GM19099 (cell line): ENCODE measurements around the gene RRAGC.

ENCODE experiments used
- POLR2A ChIP-seq: IDR thresholded peaks from 3 replicates; pipeline ENCODE4 v1.6.1; 2011; ENCODE audit warnings: low read depth; ENCODE audit not compliant: insufficient read length; ENCODE audit errors: extremely low read depth

Gene RRAGC

DNA sequence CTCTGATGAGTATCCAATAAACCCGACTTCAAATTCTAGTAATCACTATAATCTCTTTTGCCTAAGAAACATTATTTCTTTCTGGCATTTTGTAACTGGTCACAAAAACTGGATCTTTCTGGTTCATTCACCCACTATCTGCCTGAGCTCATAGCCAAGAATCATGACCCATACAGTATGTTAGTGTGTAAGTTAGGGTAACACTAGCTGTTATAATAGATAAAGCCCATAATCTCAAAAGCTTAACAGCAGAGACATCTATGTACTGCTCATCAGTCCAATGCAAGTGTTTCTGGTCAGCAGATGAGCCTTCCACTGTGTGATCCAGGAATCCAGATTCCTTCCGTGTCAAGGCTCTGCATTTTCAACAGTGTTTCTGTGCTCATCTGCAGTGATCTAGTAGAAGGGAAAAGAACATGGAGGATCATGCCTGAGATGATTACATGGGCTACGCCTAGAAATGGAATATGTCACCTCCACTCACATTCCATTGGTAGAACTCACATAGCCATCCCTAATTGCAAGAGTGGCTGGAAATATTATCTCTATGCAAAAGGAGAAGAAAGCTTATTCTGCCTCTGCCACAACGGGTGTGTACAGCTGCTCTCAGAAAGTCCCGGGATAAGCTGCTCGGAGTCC lies 27.7 kb downstream of the RRAGC start:
- no peak for TF ChIP-seq POLR2A

- no peak for TF ChIP-seq POLR2A
These were observed 30.2 kb downstream of the RRAGC start for GRCh38 chr1:38829368-38829767.

GRCh38 chr1:38827318-38827717 lies 32.3 kb downstream of the RRAGC start:
- no peak for TF ChIP-seq POLR2A

DNA sequence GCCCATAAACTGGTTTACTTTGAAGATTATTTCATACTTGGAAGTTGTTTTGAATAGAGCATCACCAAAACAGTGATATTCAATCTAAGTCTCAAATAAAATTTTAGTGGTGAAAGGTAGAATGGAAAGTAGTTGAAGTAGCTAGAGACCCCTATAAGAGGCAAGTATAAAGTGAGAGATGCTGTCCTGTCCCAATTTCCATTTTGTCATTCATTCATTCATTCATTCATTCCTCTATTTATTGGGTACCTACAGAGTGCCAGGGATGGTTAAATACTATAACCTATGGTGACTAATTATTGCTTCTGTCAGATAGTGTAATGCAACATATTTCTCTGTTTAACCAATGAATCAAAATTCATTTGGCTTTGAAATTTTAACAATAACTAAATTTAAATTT lies 32.7 kb downstream of the RRAGC start:
- no peak for TF ChIP-seq POLR2A

DNA sequence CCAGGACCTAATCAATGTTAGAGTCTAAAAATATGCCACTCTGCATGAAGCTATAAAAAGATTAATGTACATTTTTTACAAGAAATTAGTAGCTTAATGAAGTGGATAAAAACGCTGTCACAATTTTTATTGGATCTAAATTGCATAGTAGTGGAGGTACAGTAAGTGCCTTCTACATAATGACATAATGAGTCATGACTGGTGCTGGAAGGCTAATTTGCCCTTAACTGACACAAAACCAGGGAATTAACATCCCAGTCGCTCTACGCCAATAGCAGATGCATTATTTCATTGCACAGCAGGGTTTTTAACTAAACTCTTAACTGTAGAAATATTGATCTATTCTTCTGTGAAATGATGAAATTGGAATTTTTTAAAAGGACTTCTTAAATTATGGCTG lies 33.3 kb downstream of the RRAGC start:
- TF ChIP-seq POLR2A: no peak

- no peak for TF ChIP-seq POLR2A
These were observed 38.7 kb downstream of the RRAGC start for GRCh38 chr1:38820860-38821259.

DNA sequence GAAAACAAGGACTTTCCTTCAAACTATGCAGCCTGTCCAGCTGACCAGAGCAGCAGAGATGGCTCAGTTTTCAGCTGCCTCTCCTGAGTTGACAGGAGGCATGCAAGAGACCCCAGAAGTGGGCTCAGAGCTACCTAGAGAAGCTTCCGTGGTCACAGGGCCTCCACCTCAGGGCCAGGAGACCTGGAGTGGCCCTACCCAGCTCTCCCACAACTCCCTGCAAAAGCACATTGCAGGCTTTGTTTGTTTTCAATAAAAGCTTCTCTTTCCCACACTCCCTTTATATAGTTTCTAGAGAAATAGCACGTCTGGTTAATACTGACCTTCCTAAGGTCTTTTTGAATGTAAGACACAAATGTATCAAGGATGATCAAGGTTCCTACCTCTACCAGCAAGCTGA lies 40.1 kb downstream of the RRAGC start:
- no peak for TF ChIP-seq POLR2A

- TF ChIP-seq POLR2A: no peak
These were observed 40.5 kb downstream of the RRAGC start for GRCh38 chr1:38819040-38819439.

- TF ChIP-seq POLR2A: no peak
These were observed 41.2 kb downstream of the RRAGC start for GRCh38 chr1:38818175-38818976.

DNA sequence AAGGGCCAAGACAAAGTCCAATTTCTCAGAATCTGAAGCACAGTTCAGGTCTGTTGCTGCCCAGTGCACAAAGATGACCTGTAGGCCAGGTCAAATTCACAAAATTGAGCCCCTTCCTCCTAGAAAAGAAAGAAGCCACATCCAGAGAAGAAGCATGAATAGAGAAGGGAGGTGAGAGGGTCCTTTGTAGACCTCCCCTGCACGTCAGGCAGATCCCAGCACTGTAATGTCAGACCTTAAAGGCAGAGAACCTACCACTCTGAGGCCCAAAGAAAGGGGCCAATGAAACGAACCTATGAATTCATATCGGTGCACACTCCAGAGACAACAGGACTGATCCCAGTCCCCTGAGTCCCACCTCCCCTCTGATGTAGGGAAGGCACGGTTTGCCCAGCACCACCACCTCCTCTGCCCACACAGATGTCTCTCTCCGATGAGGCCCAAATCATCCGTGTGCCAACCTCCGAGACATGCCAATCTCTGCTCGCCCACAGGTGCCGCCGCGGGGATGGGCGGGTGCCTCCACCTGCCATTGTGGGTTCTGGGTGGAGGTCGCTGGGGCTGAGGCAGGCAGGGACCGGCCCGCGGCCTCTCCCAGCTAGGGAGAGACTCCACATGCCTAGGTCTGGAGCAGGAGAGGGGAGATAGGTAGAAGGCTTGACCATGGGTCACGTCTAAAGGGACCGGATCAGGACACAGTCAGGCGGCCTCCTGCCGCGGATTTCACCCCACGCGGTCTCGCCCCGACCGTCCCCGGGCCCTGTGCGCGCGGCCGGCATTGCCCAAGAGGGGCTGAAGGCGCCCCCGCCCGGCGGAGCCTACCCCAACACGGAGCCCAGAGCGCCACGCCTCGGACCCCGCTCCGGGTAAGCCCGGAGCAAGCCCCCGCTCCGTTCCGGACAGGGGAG lies 42.1 kb downstream of the RRAGC start:
- no peak for TF ChIP-seq POLR2A

DNA sequence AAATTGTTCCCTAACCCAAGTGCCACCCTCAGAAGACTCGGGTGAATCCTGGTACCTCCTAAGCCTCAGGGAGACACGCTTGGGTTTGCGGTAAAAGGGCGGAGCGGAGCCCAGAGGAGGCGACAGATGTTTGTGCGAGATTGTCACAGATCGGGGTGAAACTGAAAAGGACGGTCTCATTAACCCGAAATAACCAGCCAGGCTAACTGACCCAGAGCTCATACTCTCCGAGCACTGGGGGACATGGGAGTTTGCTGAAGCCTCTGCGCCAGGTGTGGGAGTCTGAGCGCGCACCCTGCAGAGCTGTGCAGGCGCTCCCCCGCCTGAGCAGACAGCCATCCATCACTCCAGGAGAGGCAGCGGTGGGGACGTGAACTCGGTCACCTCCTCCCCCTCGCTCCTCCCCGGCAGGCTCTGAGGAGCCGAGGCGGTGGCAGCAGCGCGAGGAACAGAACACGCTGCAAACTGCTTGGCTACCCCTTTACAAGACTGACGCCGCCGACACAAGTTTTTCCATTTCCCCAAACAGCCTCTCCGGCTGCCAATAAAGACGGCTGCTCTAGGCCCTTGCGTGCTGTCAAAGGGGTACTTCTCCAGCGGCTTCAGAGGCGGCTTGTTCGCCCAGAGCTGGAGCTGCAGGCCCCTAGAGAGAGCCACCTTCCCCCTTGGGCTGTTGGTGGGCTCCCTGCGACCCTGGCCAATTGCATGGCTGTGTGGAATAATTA lies 43.5 kb downstream of the RRAGC start:
- no peak for TF ChIP-seq POLR2A

DNA sequence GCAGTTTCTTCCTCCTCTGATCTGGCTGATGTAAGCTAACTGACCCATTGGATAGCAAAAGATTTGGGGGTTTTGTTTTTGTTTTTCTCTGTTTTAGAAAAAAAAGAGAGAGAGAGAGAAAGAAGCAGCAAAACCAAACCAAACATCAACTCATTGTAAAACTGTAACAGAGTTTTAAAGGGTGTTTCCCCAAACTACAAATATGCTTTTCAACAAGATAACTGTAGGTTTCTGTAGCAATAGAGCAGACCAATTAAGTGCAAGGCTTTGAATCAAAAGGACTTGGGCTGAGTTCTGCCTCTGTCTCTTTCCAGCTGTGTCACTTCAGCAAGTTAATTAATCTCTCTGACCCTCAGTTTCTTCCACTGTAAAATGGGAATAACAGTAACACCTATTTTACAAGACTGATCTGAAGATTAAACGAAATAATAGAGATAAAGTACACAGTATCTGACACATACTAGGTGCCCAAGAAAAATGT lies 44.5 kb downstream of the RRAGC start:
- TF ChIP-seq POLR2A: no peak

GRCh38 chr1:38814444-38814983 lies 45.1 kb downstream of the RRAGC start:
- no peak for TF ChIP-seq POLR2A

- TF ChIP-seq POLR2A: no peak
These were observed 46.6 kb downstream of the RRAGC start for GRCh38 chr1:38812981-38813380.
